ENCODE measurements around the gene TSPAN9. TPM values are rescaled to one million over a fixed set of nuclear protein-coding genes. Genes with fewer than 3 reads are reported as not detected.

Gene TSPAN9
- total RNA-seq, 1 experiment from 2014 or later = 7.7 TPM

DNA sequence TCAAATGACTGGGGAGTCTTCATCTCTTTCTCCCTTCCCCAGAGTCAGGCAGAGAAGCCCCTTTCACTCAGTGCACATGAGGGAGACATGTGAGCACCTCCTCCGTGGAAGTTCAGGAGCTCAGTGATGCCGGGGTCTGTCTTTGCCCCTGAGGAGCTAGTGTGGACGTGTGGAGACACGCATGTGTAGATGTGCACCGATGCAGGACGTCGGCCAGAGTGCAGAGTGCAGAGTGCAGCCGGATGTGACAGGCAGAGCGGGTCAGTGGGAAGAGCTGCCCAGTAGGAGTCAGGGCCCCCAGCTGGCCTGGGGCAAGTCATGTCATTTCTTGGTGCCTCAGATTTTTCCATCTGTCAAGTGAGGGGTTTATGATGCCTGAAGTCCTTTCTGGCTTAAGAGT is 20.7 kb downstream of the TSPAN9 start:
- Histone ChIP-seq H3K4me1 (ENCODE audit: control insufficient read depth, insufficient read depth, low read length) (no peaks in the 10 kb centered on the region), H3K27ac (ENCODE audit: low read length) (no peak overlapping the region), H3K9me3 (ENCODE audit: control insufficient read depth, insufficient read depth, low read depth, low read length) (no peaks in the 10 kb centered on the region), H3K36me3 (ENCODE audit: control insufficient read depth, insufficient read depth, low read length) (no peaks in the 10 kb centered on the region), H3K4me3 (ENCODE audit: low read depth in 2 of 2, low read length in 2 of 2) (no peak overlapping the region), H3K27me3 (ENCODE audit: control insufficient read depth, insufficient read depth, low read length) (no peaks in the 10 kb centered on the region)
- TF ChIP-seq POLR2AphosphoS5 (IDR thresholded peaks at IDR 0.05; ENCODE audit: low read depth, low read length) (no peak), SIN3A (IDR thresholded peaks at IDR 0.05; ENCODE audit: borderline replicate concordance, insufficient read depth, low read depth, low read length) (no peak)
- in situ Hi-C loops (cut with HindIII; ENCODE audit: low pct_unique_long_range_greater_than_20kb, low sequenced_read_pairs) = no loop called here
- intact Hi-C loops (cut with micrococcal nuclease; ENCODE audit: unreplicated experiment) = no loop called here
- ChIA-PET POLR2A (interaction anchor here (0.7 kb wide), 1 partner anchor 259 kb away, joined by 5 read pairs; no protein-coding TSS in a partner anchor), CTCF (no interaction called here)
- no TSS peak for BruUV-seq (replicated peaks)
- ATAC-seq (no peak), DNase-seq (ENCODE audit: low read depth, low spot score) (no peak)

DNA sequence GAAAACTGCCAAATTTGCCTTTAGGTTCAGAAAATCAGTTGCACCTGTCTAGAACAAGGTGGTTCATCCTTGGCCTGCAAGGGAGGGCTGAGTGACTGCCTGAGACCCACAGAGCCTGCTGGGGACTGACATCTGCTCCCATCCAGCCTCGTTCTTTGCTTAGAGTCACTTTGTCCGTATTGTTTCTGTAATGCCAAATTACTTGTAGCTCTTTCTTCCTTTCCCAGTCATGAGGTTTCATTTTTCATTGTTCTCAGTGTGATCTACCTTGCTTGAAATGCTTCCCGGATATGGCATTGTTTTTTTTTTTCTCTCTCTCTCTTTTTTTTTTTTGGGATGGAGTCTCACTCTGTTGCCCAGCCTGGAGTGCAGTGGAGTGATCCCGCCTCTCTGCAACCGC is 21.3 kb downstream of the TSPAN9 start:
- in situ Hi-C loops (cut with HindIII; ENCODE audit: low pct_unique_long_range_greater_than_20kb, low sequenced_read_pairs) = no loop called here

More for the DNA sequence above, 21.3 kb downstream of the TSPAN9 start:
- ATAC-seq (no peak), DNase-seq (ENCODE audit: low read depth, low spot score) (no peak)
- Histone ChIP-seq H3K36me3 (ENCODE audit: control insufficient read depth, insufficient read depth, low read length) (no peaks in the 10 kb centered on the region), H3K4me1 (ENCODE audit: control insufficient read depth, insufficient read depth, low read length) (no peaks in the 10 kb centered on the region), H3K4me3 (ENCODE audit: low read depth in 2 of 2, low read length in 2 of 2) (no peak overlapping the region), H3K27me3 (ENCODE audit: control insufficient read depth, insufficient read depth, low read length) (no peaks in the 10 kb centered on the region), H3K9me3 (ENCODE audit: control insufficient read depth, insufficient read depth, low read depth, low read length) (no peaks in the 10 kb centered on the region), H3K27ac (ENCODE audit: low read length) (no peak overlapping the region)
- ChIA-PET CTCF (no interaction called here), POLR2A (interaction anchor here (0.7 kb wide), 1 partner anchor 259 kb away, joined by 5 read pairs; no protein-coding TSS in a partner anchor)
- intact Hi-C loops (cut with micrococcal nuclease; ENCODE audit: unreplicated experiment) = no loop called here
- no TSS peak for BruUV-seq (replicated peaks)
- TF ChIP-seq, protein P1, sequence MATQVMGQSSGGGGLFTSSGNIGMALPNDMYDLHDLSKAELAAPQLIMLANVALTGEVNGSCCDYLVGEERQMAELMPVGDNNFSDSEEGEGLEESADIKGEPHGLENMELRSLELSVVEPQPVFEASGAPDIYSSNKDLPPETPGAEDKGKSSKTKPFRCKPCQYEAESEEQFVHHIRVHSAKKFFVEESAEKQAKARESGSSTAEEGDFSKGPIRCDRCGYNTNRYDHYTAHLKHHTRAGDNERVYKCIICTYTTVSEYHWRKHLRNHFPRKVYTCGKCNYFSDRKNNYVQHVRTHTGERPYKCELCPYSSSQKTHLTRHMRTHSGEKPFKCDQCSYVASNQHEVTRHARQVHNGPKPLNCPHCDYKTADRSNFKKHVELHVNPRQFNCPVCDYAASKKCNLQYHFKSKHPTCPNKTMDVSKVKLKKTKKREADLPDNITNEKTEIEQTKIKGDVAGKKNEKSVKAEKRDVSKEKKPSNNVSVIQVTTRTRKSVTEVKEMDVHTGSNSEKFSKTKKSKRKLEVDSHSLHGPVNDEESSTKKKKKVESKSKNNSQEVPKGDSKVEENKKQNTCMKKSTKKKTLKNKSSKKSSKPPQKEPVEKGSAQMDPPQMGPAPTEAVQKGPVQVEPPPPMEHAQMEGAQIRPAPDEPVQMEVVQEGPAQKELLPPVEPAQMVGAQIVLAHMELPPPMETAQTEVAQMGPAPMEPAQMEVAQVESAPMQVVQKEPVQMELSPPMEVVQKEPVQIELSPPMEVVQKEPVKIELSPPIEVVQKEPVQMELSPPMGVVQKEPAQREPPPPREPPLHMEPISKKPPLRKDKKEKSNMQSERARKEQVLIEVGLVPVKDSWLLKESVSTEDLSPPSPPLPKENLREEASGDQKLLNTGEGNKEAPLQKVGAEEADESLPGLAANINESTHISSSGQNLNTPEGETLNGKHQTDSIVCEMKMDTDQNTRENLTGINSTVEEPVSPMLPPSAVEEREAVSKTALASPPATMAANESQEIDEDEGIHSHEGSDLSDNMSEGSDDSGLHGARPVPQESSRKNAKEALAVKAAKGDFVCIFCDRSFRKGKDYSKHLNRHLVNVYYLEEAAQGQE (IDR thresholded peaks at IDR 0.05; ENCODE audit: insufficient read depth in 1 of 2, low read depth in 2 of 2, low read length in 1 of 2) = no peak
- TF ChIP-seq TCF7L2 (IDR thresholded peaks at IDR 0.05; ENCODE audit: low read depth, low read length) = no peak
- TF ChIP-seq, protein P2, sequence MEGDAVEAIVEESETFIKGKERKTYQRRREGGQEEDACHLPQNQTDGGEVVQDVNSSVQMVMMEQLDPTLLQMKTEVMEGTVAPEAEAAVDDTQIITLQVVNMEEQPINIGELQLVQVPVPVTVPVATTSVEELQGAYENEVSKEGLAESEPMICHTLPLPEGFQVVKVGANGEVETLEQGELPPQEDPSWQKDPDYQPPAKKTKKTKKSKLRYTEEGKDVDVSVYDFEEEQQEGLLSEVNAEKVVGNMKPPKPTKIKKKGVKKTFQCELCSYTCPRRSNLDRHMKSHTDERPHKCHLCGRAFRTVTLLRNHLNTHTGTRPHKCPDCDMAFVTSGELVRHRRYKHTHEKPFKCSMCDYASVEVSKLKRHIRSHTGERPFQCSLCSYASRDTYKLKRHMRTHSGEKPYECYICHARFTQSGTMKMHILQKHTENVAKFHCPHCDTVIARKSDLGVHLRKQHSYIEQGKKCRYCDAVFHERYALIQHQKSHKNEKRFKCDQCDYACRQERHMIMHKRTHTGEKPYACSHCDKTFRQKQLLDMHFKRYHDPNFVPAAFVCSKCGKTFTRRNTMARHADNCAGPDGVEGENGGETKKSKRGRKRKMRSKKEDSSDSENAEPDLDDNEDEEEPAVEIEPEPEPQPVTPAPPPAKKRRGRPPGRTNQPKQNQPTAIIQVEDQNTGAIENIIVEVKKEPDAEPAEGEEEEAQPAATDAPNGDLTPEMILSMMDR (IDR thresholded peaks at IDR 0.05) = no peak
- TF ChIP-seq SIN3A (IDR thresholded peaks at IDR 0.05; ENCODE audit: borderline replicate concordance, insufficient read depth, low read depth, low read length) = no peak
- TF ChIP-seq POLR2AphosphoS5 (IDR thresholded peaks at IDR 0.05; ENCODE audit: low read depth, low read length) = no peak
